Chondrocyte (in vitro differentiated cells): ENCODE measurements around the gene SCCPDH. TPM values are rescaled to one million over a fixed set of nuclear protein-coding genes. Genes with fewer than 3 reads are reported as not detected.
A peak's percentile ranks its signal among the peaks of the same experiment; 100 is the strongest.

Experiments used
- DNase-seq: peaks from one replicate; pipeline ENCODE4 v3.0.0; 2021; ENCODE audit warnings: mixed read lengths, low spot score
- H3K27ac Mint-ChIP-seq: one replicate; pipeline ENCODE4 v1.8.0; 2021; ENCODE audit warnings: mild to moderate bottlenecking, moderate library complexity, mixed read lengths; ENCODE audit not compliant: unreplicated experiment
- H3K27me3 Mint-ChIP-seq: 2 replicates; pipeline ENCODE4 v1.8.0; 2021; ENCODE audit warnings: low read depth, mixed read lengths
- H3K36me3 Mint-ChIP-seq: 2 replicates; pipeline ENCODE4 v1.8.0; 2021; ENCODE audit warnings: low read depth, mixed read lengths
- H3K4me1 Mint-ChIP-seq: 2 replicates; pipeline ENCODE4 v1.8.0; 2021; ENCODE audit warnings: low read depth, mild to moderate bottlenecking, mixed read lengths
- H3K4me3 Mint-ChIP-seq: one replicate; pipeline ENCODE4 v1.8.0; 2021; ENCODE audit warnings: mild to moderate bottlenecking, moderate library complexity, mixed read lengths; ENCODE audit not compliant: unreplicated experiment
- H3K9me3 Mint-ChIP-seq: 2 replicates; pipeline ENCODE4 v1.8.0; 2021; ENCODE audit warnings: low read depth, mixed read lengths
- total RNA-seq: library from RNA; stranded (reverse); gene quantifications from 3 replicates; pipeline ENCODE4 v1.2.1, GENCODE V29; 2021
- TF ChIP-seq, protein P1 (sequence below): fragments of 200-600 bp; sonication (generic); IDR thresholded peaks from 2 replicates; pipeline ENCODE4 v1.5.0; 2021; ENCODE audit warnings: antibody characterized with exemption, mild to moderate bottlenecking, moderate library complexity

SCCPDH gene
- total RNA-seq, 1 donor from 2014 or later: 33.5 TPM

DNA sequence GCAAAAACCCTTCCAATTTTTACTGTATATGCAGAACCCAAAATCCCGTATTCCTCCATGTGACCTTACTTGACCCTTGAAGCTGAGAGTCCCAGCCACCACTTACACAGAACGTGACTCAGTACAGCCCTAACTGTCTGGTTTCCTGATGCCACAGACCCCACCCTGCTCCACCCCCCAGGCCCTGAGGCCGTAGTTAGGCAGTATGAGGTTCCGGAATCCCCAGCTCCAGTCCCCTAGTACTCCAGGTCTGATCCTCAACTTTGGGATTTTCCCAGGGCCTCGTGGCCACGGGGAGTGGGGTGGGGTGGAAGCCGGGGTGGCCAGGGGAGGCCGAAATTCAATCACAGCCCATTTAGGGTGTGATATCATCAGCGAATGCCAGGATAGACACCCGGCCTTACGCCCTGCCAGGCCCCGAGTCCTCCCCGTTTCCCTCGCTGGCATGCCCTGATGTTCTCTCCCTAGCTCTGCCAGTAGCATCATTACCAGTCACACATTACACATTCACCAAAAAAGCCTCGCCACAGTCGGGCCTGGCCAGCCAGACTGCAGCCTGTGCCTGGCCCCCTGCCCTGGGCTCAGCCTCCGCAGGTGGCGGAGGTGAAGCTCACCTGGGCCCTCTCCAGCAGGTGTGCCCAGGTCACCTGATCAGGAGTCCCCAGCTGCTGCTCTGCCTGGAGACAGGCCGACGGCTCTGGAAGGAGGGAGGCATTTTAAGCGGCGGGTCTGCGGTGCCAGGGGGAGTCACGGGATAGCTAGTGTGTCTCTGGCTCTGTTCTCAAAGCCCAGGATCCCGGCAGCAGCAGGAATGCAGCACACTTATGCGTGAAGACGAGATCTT is 70.8 kb downstream of the SCCPDH start:
- Mint-ChIP-seq H3K4me3 (no peak overlapping the region), H3K4me1 (peaks cover 17% of the 10 kb centered on the region), H3K9me3 (no peaks in the 10 kb centered on the region), H3K27ac (no peak overlapping the region), H3K36me3 (no peaks in the 10 kb centered on the region), H3K27me3 (no peaks in the 10 kb centered on the region)
- peak; percentile 78 for DNase-seq
- TF ChIP-seq, protein P1, sequence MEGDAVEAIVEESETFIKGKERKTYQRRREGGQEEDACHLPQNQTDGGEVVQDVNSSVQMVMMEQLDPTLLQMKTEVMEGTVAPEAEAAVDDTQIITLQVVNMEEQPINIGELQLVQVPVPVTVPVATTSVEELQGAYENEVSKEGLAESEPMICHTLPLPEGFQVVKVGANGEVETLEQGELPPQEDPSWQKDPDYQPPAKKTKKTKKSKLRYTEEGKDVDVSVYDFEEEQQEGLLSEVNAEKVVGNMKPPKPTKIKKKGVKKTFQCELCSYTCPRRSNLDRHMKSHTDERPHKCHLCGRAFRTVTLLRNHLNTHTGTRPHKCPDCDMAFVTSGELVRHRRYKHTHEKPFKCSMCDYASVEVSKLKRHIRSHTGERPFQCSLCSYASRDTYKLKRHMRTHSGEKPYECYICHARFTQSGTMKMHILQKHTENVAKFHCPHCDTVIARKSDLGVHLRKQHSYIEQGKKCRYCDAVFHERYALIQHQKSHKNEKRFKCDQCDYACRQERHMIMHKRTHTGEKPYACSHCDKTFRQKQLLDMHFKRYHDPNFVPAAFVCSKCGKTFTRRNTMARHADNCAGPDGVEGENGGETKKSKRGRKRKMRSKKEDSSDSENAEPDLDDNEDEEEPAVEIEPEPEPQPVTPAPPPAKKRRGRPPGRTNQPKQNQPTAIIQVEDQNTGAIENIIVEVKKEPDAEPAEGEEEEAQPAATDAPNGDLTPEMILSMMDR: no peak

DNA sequence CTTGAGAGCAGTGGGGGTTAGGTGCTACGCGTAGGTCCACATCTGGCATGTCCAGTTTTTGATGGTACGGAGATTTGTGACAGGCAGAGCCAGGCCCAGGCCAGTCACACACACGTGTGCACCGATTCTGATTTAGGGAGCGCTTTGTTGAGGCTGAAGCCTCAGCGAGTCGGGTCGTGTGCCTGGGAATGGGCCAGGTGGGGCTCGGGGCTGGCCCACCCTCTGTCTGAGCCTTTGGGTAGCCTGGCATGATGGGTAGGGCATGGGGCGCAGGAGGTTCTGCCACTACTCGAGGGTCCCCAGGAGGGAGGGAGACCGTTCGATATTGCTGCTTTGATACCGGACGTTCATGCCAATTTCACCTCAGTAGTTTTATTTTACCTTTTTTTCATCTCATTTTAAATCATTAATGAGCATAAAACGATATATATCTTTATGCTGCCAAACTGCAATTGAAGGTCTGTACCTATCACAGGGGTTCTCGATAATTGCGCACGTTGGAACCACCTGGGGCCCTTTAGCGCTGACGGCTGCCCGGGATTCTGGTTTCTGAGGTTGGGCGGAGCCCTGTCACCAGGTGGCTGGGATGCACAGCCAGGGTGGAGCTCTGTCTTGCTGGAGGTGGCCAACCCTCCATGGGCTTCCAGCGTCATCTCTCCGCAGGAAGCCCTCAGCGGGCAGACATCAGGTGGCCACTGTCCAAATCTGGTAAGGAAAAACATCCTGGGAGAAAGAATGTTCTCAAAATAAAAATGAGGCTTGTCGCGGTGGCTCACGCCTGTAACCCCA is 71.9 kb downstream of the SCCPDH start:
- Mint-ChIP-seq H3K4me3 (no peak overlapping the region), H3K36me3 (no peaks in the 10 kb centered on the region), H3K4me1 (peaks cover 17% of the 10 kb centered on the region), H3K27me3 (no peaks in the 10 kb centered on the region), H3K9me3 (no peaks in the 10 kb centered on the region), H3K27ac (no peak overlapping the region)
- TF ChIP-seq, protein P1: no peak
- DNase-seq: peak; percentile 56

DNA sequence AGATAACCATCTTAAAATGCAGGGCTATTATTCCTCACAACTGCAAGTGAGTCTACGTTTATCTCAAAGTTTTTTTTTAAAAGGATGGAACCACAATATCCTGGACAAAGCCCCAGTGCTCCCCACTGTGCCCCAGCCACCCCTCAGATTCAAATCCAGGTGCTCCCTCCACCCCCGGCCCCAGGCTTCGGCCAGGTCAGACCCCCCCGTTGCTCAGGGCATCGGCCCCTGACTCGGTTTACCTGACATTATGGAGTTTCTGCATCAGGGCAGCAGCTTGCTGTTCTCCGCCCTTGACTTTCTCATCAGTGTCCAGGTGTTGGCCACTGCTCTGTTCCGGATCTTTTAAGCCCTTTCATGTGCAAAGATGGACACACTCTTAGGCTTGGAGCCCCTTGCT is 72.9 kb downstream of the SCCPDH start:
- TF ChIP-seq, protein P1: no peak

DNA sequence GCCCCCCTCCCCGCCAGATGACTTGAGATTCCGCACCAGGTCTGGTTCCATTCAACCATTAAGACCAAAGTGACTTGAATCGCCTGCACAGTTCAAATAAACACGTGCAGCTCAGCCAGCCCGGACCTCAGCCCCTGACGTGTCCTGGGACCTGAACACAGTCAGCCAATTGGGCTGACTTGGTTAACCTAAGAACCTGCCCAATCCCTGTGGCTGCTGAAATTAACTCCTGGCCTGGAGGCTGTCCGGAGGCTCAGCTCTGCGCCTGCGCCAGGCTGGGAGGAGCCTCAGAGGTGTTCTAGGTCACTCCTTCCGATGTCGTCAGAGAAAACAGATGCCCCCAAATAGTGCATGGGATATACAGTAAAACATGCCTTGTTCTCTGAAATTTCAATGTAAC is 73.4 kb downstream of the SCCPDH start:
- H3K27ac Mint-ChIP-seq: no peak overlapping the region
- H3K4me3 Mint-ChIP-seq: no peak overlapping the region
- TF ChIP-seq, protein P1: no peak
- H3K4me1 Mint-ChIP-seq: peaks cover 21% of the 10 kb centered on the region
- H3K27me3 Mint-ChIP-seq: no peaks in the 10 kb centered on the region
- H3K9me3 Mint-ChIP-seq: no peaks in the 10 kb centered on the region
- peak; percentile 67 for DNase-seq
- H3K36me3 Mint-ChIP-seq: no peaks in the 10 kb centered on the region

More for the DNA sequence above, 72.9 kb downstream of the SCCPDH start:
- DNase-seq: peak; percentile 54
- no peaks in the 10 kb centered on the region for H3K36me3 Mint-ChIP-seq
- H3K27ac Mint-ChIP-seq: no peak overlapping the region
- peaks cover 21% of the 10 kb centered on the region for H3K4me1 Mint-ChIP-seq
- no peaks in the 10 kb centered on the region for H3K27me3 Mint-ChIP-seq
- H3K4me3 Mint-ChIP-seq: no peak overlapping the region
- no peaks in the 10 kb centered on the region for H3K9me3 Mint-ChIP-seq

DNA sequence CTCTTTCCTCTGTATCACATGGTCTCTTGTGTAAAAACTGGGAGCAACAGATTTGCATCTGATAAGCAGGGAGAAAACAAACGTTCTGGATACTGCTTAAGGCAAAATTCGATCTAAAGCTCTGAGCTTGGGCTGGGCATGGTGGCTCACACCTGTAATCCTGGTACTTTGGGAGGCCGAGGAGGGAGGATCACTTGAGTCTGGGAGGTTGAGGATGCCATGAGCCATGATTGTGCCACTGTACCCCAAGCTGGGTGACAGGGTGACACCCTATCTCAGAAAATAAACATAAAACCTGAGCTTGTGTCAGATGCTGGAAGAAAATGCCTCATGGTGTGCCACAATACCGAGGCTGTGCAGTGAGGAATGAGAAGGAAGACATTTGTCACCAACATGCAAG is 73.9 kb downstream of the SCCPDH start:
- TF ChIP-seq, protein P1: no peak
- no peak overlapping the region for H3K4me3 Mint-ChIP-seq

More for the DNA sequence above, 73.9 kb downstream of the SCCPDH start:
- Mint-ChIP-seq H3K36me3 (peaks cover under 1% of the 10 kb centered on the region), H3K4me1 (peaks cover 21% of the 10 kb centered on the region), H3K27ac (no peak overlapping the region), H3K9me3 (no peaks in the 10 kb centered on the region), H3K27me3 (no peaks in the 10 kb centered on the region)
- DNase-seq: no peak
